HEK293 (cell line): ENCODE measurements around the gene SVIP.

Source experiments
- CTCF ChIA-PET: fragments of 350-600 bp; formaldehyde crosslinking; extraction: SDS; loops from one replicate; lab custom pipeline; 2021; ENCODE audit warnings: antibody characterized with exemption; lab: Yijun Ruan, JAX
- POLR2A ChIA-PET: fragments of 300-600 bp; formaldehyde crosslinking; extraction: SDS; loops from one replicate; lab custom pipeline; 2020; ENCODE audit warnings: antibody characterized with exemption, inconsistent platforms; lab: Yijun Ruan, JAX
- H3K27ac ChIP-seq: fragments of 200-500 bp; sonication (Bioruptor generic); 2 replicates; pipeline ENCODE4 v1.5.1; 2014; ENCODE audit warnings: low read depth, low read length, control low read depth, inconsistent platforms; ENCODE audit errors: extremely low read depth
- H3K36me3 ChIP-seq, 2 experiments: fragments of 200-500 bp in 1 of 2; sonication (Bioruptor generic) in 1 of 2; 1 replicate in 1 of 2; 2 replicates in 1 of 2; pipeline ENCODE4 v1.5.1; 2014 to 2017; ENCODE audit warnings: inconsistent platforms in 2 of 2, low read length in 2 of 2; ENCODE audit not compliant: control insufficient read depth in 2 of 2, insufficient read depth in 1 of 2
- H3K4me1 ChIP-seq: fragments of 200-500 bp; sonication (Bioruptor generic); 2 replicates; pipeline ENCODE4 v1.5.1; 2014; ENCODE audit warnings: mild to moderate bottlenecking, low read length, inconsistent platforms; ENCODE audit not compliant: control insufficient read depth, insufficient read depth
- H3K4me3 ChIP-seq: 2 replicates; pipeline ENCODE4 v1.5.1; 2011; ENCODE audit warnings: low read depth, mild to moderate bottlenecking, control low read depth, low read length, moderate library complexity
- H3K9me3 ChIP-seq: fragments of 200-500 bp; sonication (Bioruptor generic); 2 replicates; pipeline ENCODE4 v1.5.1; 2014; ENCODE audit warnings: low read depth, low read length, inconsistent platforms; ENCODE audit not compliant: control insufficient read depth, insufficient read depth
- AEBP2 ChIP-seq: fragments of 450-650 bp; formaldehyde crosslinking; IDR thresholded peaks from 2 replicates; pipeline ENCODE4 v1.5.1; 2016; ENCODE audit warnings: missing biosample characterization, missing genetic modification characterization, borderline replicate concordance
- GLIS2 ChIP-seq: fragments of 450-650 bp; formaldehyde crosslinking; IDR thresholded peaks from 2 replicates; pipeline ENCODE4 v1.5.1; 2016; ENCODE audit warnings: missing biosample characterization, missing genetic modification characterization
- IKZF3 ChIP-seq: fragments of 450-650 bp; IDR thresholded peaks from 2 replicates; pipeline ENCODE4 v1.5.0; 2018; ENCODE audit warnings: missing biosample characterization, mild to moderate bottlenecking, missing genetic modification characterization, moderate library complexity
- KLF10 ChIP-seq: fragments of 450-650 bp; IDR thresholded peaks from 2 replicates; pipeline ENCODE4 v1.5.1; 2018; ENCODE audit warnings: missing biosample characterization, mild to moderate bottlenecking, missing genetic modification characterization
- KLF7 ChIP-seq: fragments of 450-650 bp; formaldehyde crosslinking; IDR thresholded peaks from 2 replicates; pipeline ENCODE4 v1.5.1; 2016; ENCODE audit warnings: missing biosample characterization, missing genetic modification characterization, borderline replicate concordance
- MEIS1 ChIP-seq: sonication (generic); formaldehyde crosslinking; IDR thresholded peaks from 2 replicates; pipeline ENCODE4 v1.8.1; 2022; ENCODE audit warnings: missing genetic modification reagents, mild to moderate bottlenecking, borderline replicate concordance
- PRDM10 ChIP-seq: fragments of 450-650 bp; formaldehyde crosslinking; IDR thresholded peaks from 2 replicates; pipeline ENCODE4 v1.5.1; 2016; ENCODE audit warnings: missing biosample characterization, missing genetic modification characterization
- ZBTB11 ChIP-seq: fragments of 450-650 bp; formaldehyde crosslinking; conservative IDR thresholded peaks from 2 replicates; pipeline ENCODE4 v1.5.1; 2016; ENCODE audit warnings: low read depth, missing biosample characterization, missing genetic modification characterization
- ZBTB7A ChIP-seq: fragments of 450-650 bp; formaldehyde crosslinking; IDR thresholded peaks from 2 replicates; pipeline ENCODE4 v1.5.1; 2016; ENCODE audit warnings: low read depth, missing biosample characterization, missing genetic modification characterization
- ZNF112 ChIP-seq: fragments of 450-650 bp; formaldehyde crosslinking; IDR thresholded peaks from 2 replicates; pipeline ENCODE4 v1.5.0; 2017; ENCODE audit warnings: missing biosample characterization, missing genetic modification characterization
- ZNF140 ChIP-seq: fragments of 450-650 bp; formaldehyde crosslinking; IDR thresholded peaks from 2 replicates; pipeline ENCODE4 v1.5.1; 2016; ENCODE audit warnings: missing biosample characterization, missing genetic modification characterization
- ZNF155 ChIP-seq: fragments of 450-650 bp; formaldehyde crosslinking; IDR thresholded peaks from 2 replicates; pipeline ENCODE4 v1.5.1; 2016; ENCODE audit warnings: missing biosample characterization, missing genetic modification characterization
- ZNF174 ChIP-seq: fragments of 450-650 bp; formaldehyde crosslinking; IDR thresholded peaks from 2 replicates; pipeline ENCODE4 v1.5.0; 2017; ENCODE audit warnings: missing biosample characterization, mild to moderate bottlenecking, missing genetic modification characterization
- ZNF596 ChIP-seq: fragments of 450-650 bp; IDR thresholded peaks from 2 replicates; pipeline ENCODE4 v1.5.0; 2018; ENCODE audit warnings: missing biosample characterization, mild to moderate bottlenecking, missing genetic modification characterization, moderate library complexity
- ZNF621 ChIP-seq: fragments of 450-650 bp; formaldehyde crosslinking; IDR thresholded peaks from 2 replicates; pipeline ENCODE4 v1.5.1; 2017; ENCODE audit warnings: missing biosample characterization, missing genetic modification characterization
- ZNF623 ChIP-seq: fragments of 450-650 bp; formaldehyde crosslinking; IDR thresholded peaks from 2 replicates; pipeline ENCODE4 v1.5.1; 2016; ENCODE audit warnings: missing biosample characterization, missing genetic modification characterization
- ZNF76 ChIP-seq: fragments of 450-650 bp; formaldehyde crosslinking; IDR thresholded peaks from 2 replicates; pipeline ENCODE4; 2016; ENCODE audit warnings: low read depth, missing biosample characterization, missing genetic modification characterization, borderline replicate concordance
- ZNF777 ChIP-seq: fragments of 450-650 bp; formaldehyde crosslinking; IDR thresholded peaks from 2 replicates; pipeline ENCODE4 v1.5.1; 2017; ENCODE audit warnings: missing biosample characterization, missing genetic modification characterization, borderline replicate concordance
- ZSCAN16 ChIP-seq: fragments of 450-650 bp; formaldehyde crosslinking; IDR thresholded peaks from 2 replicates; pipeline ENCODE4 v1.5.1; 2016; ENCODE audit warnings: missing biosample characterization, missing genetic modification characterization

Gene SVIP

GRCh38 chr11:22800482-22800881 is 29.1 kb downstream of the SVIP start:
- TF ChIP-seq MEIS1 (CRISPR knock-in tag), result no peak
- TF ChIP-seq ZNF623 (tag by site-specific recombination), result no peak
- TF ChIP-seq ZBTB7A (tag by site-specific recombination), result no peak
- TF ChIP-seq ZNF174, result no peak
- no peak for TF ChIP-seq ZBTB11 (tag by site-specific recombination)
- no peak for TF ChIP-seq ZNF140 (tag by site-specific recombination)
- no peak for TF ChIP-seq ZNF76 (tag by site-specific recombination)
- TF ChIP-seq ZNF621 (tag by site-specific recombination), result no peak
- no peak for TF ChIP-seq GLIS2 (tag by site-specific recombination)
- POLR2A ChIA-PET, result no interaction called here
- CTCF ChIA-PET, result interaction anchor here (0.9 to 2.0 kb wide), 3 partner anchors 13 to 853 kb away, joined by 3 to 13 read pairs (median 3); no protein-coding TSS in a partner anchor

GRCh38 chr11:22798901-22799300 is 30.7 kb downstream of the SVIP start:
- H3K4me3 ChIP-seq, result no peak overlapping the region
- POLR2A ChIA-PET, result interaction anchor here (0.8 kb wide), 1 partner anchor 30 kb away, joined by 4 read pairs; the partner anchor contains the start of gene SVIP
- no peak for TF ChIP-seq AEBP2
- TF ChIP-seq ZNF155 (tag by site-specific recombination), result no peak
- TF ChIP-seq PRDM10, result no peak
- no peak for TF ChIP-seq ZSCAN16 (tag by site-specific recombination)
- no peak for TF ChIP-seq KLF10
- TF ChIP-seq ZNF777 (tag by site-specific recombination), result no peak
- no peak for TF ChIP-seq KLF7 (tag by site-specific recombination)
- TF ChIP-seq ZNF112 (tag by site-specific recombination), result no peak
- no peak for TF ChIP-seq IKZF3
- TF ChIP-seq ZNF596, result no peak
- CTCF ChIA-PET, result interaction anchor here (0.9 to 1.2 kb wide), 3 partner anchors 13 to 30 kb away, joined by 3 to 4 read pairs (median 3); partner anchors contain the start of gene SVIP
- no peaks in the 10 kb centered on the region for H3K4me1 ChIP-seq
- no peak overlapping the region for H3K27ac ChIP-seq
- H3K36me3 ChIP-seq, result no peaks in the 10 kb centered on the region
- no peaks in the 10 kb centered on the region for H3K9me3 ChIP-seq

More at GRCh38 chr11:22800482-22800881, 29.1 kb downstream of the SVIP start:
- no peaks in the 10 kb centered on the region for H3K4me1 ChIP-seq
- H3K9me3 ChIP-seq, result no peaks in the 10 kb centered on the region
- no peak overlapping the region for H3K4me3 ChIP-seq
- H3K36me3 ChIP-seq, result no peaks in the 10 kb centered on the region
- H3K27ac ChIP-seq, result no peak overlapping the region
